Spinal cord (tissue), 10 donors: ENCODE results near the gene CENPA. TPM values are rescaled to one million over a fixed set of nuclear protein-coding genes. Genes with fewer than 3 reads are reported as not detected.
"Not testable (repeated sequence)": the region's sequence is repeated elsewhere in the genome, so short reads cannot be mapped to it uniquely, and the experiment has no call there.

Experiments used
- DNase-seq, 6 donors: peaks; one replicate each; pipeline versions ENCODE4 v3.0.0 to v3.0.0-alpha.2; 2013 to 2015; ENCODE audit warnings: low spot score in 6 of 6, low read depth in 4 of 6
- H3K27ac ChIP-seq: one replicate; pipeline ENCODE4 v1.5.1; 2013; ENCODE audit warnings: low read depth, low read length, control low read depth
- H3K27me3 ChIP-seq: one replicate; pipeline ENCODE4 v1.6.1; 2013; ENCODE audit warnings: low read length; ENCODE audit not compliant: control insufficient read depth, insufficient read depth
- H3K36me3 ChIP-seq: one replicate; pipeline ENCODE4 v1.6.1; 2013; ENCODE audit warnings: low read length; ENCODE audit not compliant: control insufficient read depth, insufficient read depth
- H3K4me1 ChIP-seq: one replicate; pipeline ENCODE4 v1.6.1; 2013; ENCODE audit warnings: low read length; ENCODE audit not compliant: control insufficient read depth, insufficient read depth
- H3K4me3 ChIP-seq: one replicate; pipeline ENCODE4 v1.5.1; 2013; ENCODE audit warnings: low read depth, low read length, control low read depth
- H3K9me3 ChIP-seq: one replicate; pipeline ENCODE4 v1.6.1; 2013; ENCODE audit warnings: low read length; ENCODE audit not compliant: control insufficient read depth, insufficient read depth
- WGBS: methylation state at CpG from one replicate; pipeline ENCODE4 v1.1.5; 2013; ENCODE audit warnings: missing lambda C conversion rate; ENCODE audit not compliant: insufficient coverage; 5-methylcytosine and 5-hydroxymethylcytosine counted together
- polyA plus RNA-seq, 2 donors: library from polyadenylated mRNA; unstranded; fragments of 120-200 nt; gene quantifications; one replicate each; pipeline ENCODE4 v1.2.1, GENCODE V29; 2013; ENCODE audit not compliant: insufficient read length in 2 of 2
- total RNA-seq, 2 donors: library from RNA; depleted of rRNA in 1 of 2; stranded (reverse); fragments of 120-200 nt in 1 of 2; fragments of >200 nt in 1 of 2; gene quantifications; one replicate each; pipeline versions ENCODE4 v1.2.3 to v1.2.4, GENCODE V29; 2013 to 2014
- donor health status: healthy.

Gene CENPA
- total and polyA plus RNA-seq, 4 donors = 2.8 to 7.4 (median 5.3) TPM

GRCh38 chr2:26807788-26808460 lies 22.1 kb downstream of the CENPA start:
- no peaks in the 10 kb centered on the region for H3K36me3 ChIP-seq
- DNase-seq = peak in 3 of 6 donors; percentile 25 to 76 (median 70)
- WGBS = no CpG with 5 or more reads among the region's 2 CpGs

GRCh38 chr2:26809211-26809610 lies 23.4 kb downstream of the CENPA start:
- no peak overlapping the region for H3K4me3 ChIP-seq
- no peak for DNase-seq
- WGBS = no CpG with 5 or more reads among the region's 3 CpGs
- no peak overlapping the region for H3K27ac ChIP-seq
- no peaks in the 10 kb centered on the region for H3K36me3 ChIP-seq
- no peaks in the 10 kb centered on the region for H3K9me3 ChIP-seq
- H3K4me1 ChIP-seq = peaks cover 5% of the 10 kb centered on the region
- H3K27me3 ChIP-seq = no peaks in the 10 kb centered on the region

More at GRCh38 chr2:26807788-26808460, 22.1 kb downstream of the CENPA start:
- Histone ChIP-seq H3K4me1 (peaks cover 5% of the 10 kb centered on the region), H3K27ac (no peak overlapping the region), H3K9me3 (no peaks in the 10 kb centered on the region), H3K4me3 (no peak overlapping the region), H3K27me3 (no peaks in the 10 kb centered on the region)

DNA sequence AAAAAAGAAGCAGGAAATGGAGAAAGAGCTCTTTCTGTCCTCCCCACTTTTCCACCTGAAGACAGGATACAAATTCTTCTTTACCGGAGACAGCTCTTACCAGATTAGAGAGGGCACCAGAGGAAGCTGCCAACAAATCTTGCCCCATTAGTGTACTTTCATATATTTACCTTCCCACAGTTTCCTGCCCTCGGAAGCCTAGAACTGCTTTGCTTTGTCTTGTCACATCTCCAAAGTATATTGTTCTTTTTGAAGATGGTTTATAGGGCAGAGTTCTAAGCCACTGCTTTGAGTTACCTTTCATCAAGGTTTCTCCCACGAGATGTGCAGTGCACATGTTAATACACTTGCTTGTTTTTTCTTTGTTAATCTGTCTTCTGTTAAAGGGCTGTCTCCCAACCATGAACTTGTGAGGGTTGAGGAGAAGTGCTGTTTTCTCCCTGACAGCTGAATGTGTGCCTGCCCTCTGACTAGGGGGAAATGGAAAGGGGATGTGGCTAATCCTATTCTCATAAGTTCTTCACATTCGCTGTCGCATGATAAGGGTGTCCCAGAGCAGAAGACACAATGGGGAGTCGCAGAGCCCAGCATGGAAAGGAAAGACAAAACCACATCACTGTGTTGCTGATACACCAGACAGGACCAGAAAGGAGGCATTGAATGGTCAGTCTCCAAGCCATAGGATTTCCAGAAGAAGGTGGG lies 24.2 kb downstream of the CENPA start:
- Histone ChIP-seq H3K4me3 (no peak overlapping the region), H3K27ac (no peak overlapping the region), H3K27me3 (no peaks in the 10 kb centered on the region), H3K4me1 (peaks cover 5% of the 10 kb centered on the region), H3K36me3 (no peaks in the 10 kb centered on the region), H3K9me3 (no peaks in the 10 kb centered on the region)
- WGBS = 55% methylated on average over 2 of the region's 6 CpGs
- no peak for DNase-seq

DNA sequence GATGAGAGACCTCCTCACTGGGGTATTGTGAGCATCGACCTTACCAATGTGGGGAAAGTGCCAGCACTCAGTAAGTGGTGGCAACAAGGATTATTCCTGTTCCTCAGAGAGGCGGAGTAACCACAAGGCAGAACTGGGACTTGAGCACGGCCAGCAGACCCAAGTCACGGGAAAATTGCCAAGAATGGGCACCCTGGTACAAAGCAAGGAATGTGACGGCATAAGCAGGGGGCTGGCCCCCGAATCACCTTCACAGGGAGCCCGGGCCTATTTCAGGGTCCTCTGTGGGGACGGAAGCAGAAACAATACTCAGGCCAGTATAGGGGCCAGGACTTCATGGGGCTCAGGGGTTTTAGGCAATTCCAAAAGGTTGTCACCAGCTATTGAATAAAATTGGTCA lies 25.4 kb downstream of the CENPA start:
- no peak for DNase-seq
- Histone ChIP-seq H3K27ac (no peak overlapping the region), H3K9me3 (no peaks in the 10 kb centered on the region), H3K4me3 (no peak overlapping the region), H3K4me1 (peaks cover 5% of the 10 kb centered on the region), H3K27me3 (no peaks in the 10 kb centered on the region), H3K36me3 (no peaks in the 10 kb centered on the region)
- WGBS = 43% methylated on average over 8 of the region's 8 CpGs

DNA sequence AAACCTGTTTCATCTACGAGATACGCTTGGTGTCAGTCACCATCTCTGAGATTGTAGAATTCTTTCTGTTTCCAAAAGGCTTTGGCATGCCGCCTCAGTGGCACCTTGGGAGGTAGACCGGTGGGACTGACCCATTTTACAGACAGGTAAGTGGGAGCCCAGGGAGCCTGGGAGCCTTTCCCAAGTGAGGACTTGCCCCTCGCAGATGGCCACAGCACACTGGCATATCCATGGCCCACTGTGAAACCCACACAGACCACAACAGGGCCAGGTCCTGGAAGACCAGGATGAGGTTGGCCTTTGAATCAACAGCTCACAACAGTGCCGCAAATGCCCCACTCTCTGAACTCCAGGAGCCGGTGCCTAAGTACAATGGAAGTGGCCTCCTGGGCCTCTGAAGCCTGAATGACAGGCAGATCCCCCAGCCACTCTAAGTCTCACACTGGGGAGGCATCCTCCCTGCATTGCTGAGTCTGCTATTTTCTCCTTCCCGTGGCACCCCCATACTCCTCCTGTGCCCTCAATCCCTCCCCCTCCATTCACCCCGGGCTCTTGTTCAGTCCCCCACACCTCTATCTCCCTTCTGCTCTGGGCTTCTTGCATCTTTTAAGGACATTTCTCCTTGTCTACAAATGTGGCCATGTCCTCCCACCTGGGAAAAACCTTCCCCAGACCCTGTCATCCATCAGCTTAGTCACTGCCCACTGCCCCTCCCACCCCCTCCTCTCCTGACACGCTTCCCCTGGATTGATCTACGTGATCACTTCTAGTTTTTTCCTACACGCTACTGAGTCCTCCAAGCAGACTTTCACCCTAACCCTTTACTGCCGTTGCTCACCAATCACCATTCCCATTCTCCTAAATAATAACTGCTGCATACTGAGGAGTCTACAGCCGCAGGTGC lies 26.2 kb downstream of the CENPA start:
- Histone ChIP-seq H3K4me3 (no peak overlapping the region), H3K36me3 (no peaks in the 10 kb centered on the region), H3K4me1 (peaks cover 5% of the 10 kb centered on the region), H3K9me3 (no peaks in the 10 kb centered on the region), H3K27me3 (no peaks in the 10 kb centered on the region), H3K27ac (no peak overlapping the region)
- DNase-seq = no peak
- WGBS = 64% methylated on average over 14 of the region's 14 CpGs

DNA sequence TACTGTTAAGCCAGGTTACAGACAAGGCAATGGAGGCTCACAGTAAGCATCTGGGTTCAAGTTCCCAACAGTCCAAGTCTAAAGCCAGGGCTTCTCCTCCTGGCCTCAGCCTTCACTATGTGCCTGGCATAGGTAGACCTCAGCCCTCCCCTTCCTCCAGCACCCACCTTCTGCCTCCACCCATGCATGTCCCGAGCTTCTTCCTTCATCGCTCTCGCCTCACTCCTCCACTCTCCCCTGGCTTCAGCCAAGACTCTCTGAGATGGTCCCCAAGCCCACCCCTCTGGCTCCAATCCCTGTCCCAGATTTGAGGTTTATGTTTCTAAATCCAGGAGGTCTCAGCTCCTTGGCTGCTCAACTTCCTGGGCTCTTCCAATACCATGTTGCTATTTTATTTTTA lies 26.9 kb downstream of the CENPA start:
- Histone ChIP-seq H3K4me3 (no peak overlapping the region), H3K9me3 (no peaks in the 10 kb centered on the region), H3K36me3 (no peaks in the 10 kb centered on the region), H3K27ac (no peak overlapping the region), H3K4me1 (peaks cover 4% of the 10 kb centered on the region), H3K27me3 (no peaks in the 10 kb centered on the region)
- no peak for DNase-seq
- 97% methylated on average over 3 of the region's 3 CpGs for WGBS

GRCh38 chr2:26814072-26814765 lies 28.4 kb downstream of the CENPA start:
- not testable (repeated sequence) for H3K27me3 ChIP-seq, H3K36me3 ChIP-seq, H3K4me1 ChIP-seq, H3K9me3 ChIP-seq, DNase-seq, H3K4me3 ChIP-seq, H3K27ac ChIP-seq
- 93% methylated on average over 43 of the region's 52 CpGs for WGBS

DNA sequence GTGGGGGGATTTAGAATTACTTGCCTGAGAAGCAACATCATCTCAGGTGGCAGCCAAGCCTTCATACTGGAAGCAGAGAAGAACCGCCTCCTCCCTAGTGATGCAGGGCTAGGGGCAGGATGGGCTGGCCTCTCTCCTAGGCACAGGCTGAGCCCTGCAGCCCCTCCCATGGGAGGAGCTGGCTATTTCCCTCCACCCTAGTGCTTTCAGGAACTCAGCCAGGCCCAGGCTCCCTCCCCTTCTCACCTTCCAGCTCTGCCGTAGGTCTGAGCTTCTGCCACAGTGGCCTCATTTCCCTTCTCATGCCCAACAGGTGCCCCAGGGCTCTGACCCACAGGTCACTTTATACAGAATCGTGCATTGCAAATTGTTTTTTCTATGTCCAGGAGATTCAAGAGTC lies 31.0 kb downstream of the CENPA start:
- no peak for DNase-seq
- Histone ChIP-seq H3K4me1 (no peaks in the 10 kb centered on the region), H3K27ac (no peak overlapping the region), H3K4me3 (no peak overlapping the region), H3K27me3 (no peaks in the 10 kb centered on the region), H3K9me3 (no peaks in the 10 kb centered on the region), H3K36me3 (no peaks in the 10 kb centered on the region)
- WGBS = 61% methylated on average over 2 of the region's 3 CpGs

DNA sequence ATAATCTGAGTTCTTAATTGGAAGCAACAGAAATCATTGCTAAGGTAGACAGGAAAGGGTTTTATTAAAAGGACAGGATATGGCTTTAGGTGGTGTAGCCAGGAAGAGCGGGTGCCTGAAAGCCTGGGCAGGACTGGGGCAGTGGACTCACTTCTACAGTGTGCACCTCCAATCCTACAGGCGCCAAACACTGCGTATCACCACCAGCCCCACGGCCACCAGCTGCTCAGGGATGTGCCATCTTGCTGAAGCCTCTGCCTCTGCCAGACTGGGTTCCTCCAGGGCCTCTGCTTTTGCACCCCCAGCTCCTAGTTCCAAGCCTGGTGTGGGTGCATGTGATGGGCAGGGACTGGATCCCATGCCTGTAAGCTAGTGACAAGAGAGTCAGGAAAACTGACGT lies 32.4 kb downstream of the CENPA start:
- 77% methylated on average over 4 of the region's 5 CpGs for WGBS
- Histone ChIP-seq H3K27ac (no peak overlapping the region), H3K9me3 (no peaks in the 10 kb centered on the region), H3K36me3 (no peaks in the 10 kb centered on the region), H3K4me1 (no peaks in the 10 kb centered on the region), H3K27me3 (no peaks in the 10 kb centered on the region), H3K4me3 (no peak overlapping the region)
- no peak for DNase-seq
